GM18502 (cell line): Measurements from ENCODE around the gene MARK1.

Experiments
- ATAC-seq: cut with Tn5 transposase; IDR thresholded peaks from one replicate; pipeline ENCODE4 v1.9.1; 2021; ENCODE audit warnings: mild to moderate bottlenecking; ENCODE audit not compliant: unreplicated experiment, poor library complexity

Gene MARK1

GRCh38 chr1:220528679-220529501 lies 954 bp downstream of the MARK1 start:
- peak; percentile 9 for ATAC-seq

DNA sequence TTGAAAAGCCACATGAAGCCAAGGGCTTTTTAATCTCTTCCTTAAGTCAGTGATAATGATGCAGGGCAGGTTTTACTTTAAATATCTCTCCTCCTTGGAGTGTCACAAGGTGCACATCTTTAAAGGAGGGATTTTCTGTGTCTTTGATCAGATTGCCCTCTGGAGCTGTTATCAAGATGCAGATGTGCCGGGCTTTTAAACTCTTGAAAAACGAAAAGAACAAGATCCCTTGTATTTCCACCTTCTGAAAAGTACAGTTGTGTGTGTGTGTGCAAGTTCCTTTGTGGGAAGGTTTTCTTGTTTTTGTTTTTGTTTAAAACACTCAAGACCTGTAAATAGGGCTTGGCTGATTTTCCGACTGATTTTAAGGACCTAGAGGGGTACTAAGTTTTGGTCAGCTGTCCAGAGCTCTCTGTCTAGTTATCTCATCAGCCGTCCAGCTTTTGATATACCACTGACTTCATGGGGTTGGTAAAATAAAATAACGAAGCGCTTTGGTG lies 1.6 kb downstream of the MARK1 start:
- no peak for ATAC-seq

- ATAC-seq: no peak
Measured at GRCh38 chr1:220533504-220534109, 5.7 kb downstream of the MARK1 start.

DNA sequence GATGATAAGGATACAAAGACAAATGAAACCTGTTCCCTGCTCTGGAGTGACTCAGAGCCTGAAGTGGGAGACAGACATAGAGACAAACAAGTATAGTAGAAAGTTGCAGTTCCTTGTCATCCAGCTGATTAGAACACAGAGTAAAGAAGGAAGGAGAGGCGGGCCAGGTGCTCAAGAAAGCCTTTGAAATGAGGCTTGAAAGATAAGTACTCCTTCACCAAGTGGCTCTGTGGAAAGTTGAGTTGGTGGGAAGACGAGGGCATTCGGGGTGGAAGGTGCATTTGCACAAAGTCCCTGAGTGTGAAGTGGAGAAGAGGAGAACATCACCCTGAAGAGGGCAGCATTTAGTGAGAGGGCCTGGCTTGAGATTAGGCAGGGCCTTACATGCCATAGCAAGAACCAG lies 17.0 kb downstream of the MARK1 start:
- ATAC-seq: no peak

GRCh38 chr1:220550811-220551399 lies 23.0 kb downstream of the MARK1 start:
- ATAC-seq: no peak

DNA sequence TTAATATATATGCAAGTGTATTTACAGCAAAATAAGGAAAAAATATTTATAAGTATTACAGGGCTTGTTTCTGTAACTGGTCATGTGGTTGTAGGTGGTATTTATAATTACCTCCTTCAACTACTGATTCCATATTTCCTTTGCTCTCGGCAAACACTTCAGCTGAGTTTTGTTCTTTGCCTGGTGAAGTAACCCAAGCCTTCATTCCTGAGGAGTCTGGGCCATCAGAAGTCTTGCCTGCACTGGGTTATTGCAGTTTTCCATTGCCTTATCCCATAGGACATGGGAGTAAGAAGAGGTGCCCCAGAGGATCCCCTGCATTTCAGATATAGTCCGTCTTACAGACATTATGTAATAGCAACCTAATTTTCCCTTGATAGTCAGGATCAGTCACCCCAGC lies 23.8 kb downstream of the MARK1 start:
- ATAC-seq: no peak

GRCh38 chr1:220552672-220553260 lies 24.8 kb downstream of the MARK1 start:
- no peak for ATAC-seq

- ATAC-seq: no peak
Measured at GRCh38 chr1:220556641-220557040, 28.7 kb downstream of the MARK1 start.

DNA sequence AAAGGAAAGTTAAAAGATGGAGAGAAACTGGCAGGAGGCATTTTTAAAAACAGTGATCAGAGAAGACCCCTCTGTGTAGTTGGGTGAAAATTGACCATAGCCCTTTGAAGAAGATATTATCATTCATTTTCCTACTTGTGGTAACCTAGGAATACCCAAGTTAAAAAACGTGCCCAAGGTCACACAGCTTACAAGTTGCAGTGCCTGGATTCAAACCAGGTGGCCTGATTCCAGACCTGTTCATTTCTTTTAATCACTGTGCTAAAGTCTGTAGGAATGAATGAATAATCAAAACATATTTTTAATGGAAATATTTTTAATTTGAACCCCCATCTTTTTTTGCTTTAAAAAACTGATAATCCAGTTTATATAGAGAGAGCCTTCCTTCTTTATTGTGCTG lies 35.6 kb downstream of the MARK1 start:
- no peak for ATAC-seq

- ATAC-seq: no peak
Measured at GRCh38 chr1:220564216-220564615, 36.3 kb downstream of the MARK1 start.

DNA sequence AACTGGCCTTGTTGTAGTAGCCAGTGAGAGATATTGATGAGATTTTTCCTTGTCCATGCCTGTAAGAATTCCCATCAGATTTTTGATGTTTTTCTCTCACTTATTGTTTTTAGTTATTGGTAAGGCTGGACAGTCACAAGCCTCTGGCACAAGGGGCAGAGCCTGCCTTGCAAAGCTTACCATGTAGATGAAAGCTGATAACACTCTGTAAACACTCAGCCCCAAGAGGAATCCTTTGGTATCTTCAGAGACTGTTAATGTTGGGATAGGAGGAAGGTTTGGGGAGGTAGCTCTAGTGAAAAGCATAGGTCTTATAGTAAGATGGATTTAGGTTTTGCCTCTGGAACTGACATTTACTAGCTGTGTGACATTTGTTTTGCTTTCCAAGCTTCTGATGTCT lies 37.7 kb downstream of the MARK1 start:
- no peak for ATAC-seq

GRCh38 chr1:220566869-220567268 lies 38.9 kb downstream of the MARK1 start:
- no peak for ATAC-seq

DNA sequence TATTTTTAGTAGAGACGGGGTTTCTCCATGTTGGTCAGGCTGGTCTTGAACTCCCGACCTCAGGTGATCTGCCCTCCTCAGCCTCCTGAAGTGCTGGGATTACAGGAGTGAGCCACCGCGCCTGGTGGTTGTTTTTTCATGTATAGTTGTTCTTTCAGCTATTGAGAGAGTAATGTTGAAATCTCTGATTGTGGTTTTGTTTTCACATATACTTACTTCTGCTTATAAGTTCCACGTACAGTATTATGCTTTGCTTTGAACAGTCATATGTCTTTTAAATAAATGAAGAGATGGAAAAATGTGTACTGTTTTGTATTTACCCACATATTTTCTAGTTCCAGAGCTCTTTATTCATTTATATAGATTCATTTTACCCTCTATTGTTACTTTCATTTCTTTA lies 44.5 kb downstream of the MARK1 start:
- no peak for ATAC-seq

GRCh38 chr1:220573836-220574235 lies 45.9 kb downstream of the MARK1 start:
- ATAC-seq: no peak

DNA sequence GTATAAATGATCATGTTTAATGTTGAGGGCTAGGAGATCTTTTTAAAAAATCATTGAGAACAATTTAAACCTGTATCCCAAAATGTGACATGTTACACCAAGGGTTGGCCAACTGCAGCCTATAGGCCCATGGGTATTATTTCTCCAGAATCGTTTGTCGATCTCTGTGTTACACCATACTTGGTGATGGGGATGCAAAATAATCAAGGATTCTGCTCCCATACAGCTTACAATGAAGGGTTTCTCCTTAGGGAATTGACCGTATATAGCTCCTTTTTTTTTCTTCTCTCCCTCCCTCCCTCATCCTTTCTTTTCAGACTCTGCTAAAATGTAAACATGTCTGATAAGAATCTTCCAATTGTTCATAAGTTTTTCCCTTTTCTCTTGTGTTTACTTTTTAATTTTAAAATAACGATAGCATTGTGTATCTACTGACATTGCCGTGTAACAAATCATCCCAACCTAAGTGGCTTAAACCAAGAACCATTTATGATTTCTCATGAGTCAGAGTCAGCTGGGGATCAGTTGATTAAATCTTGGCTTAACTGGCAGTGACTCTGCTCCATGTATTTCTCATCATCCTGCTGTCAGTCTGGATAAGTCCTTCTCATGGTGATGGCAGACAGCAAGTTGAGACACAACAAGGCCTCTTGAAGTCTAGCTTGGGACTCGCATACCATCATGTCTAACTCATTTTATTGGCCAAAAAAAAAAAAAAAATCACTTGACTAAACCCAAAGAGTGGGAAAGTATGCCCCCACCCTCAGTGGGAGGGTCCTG lies 48.0 kb downstream of the MARK1 start:
- ATAC-seq: no peak

- ATAC-seq: no peak
Measured at GRCh38 chr1:220577926-220578325, 50.0 kb downstream of the MARK1 start.

- ATAC-seq: no peak
Measured at GRCh38 chr1:220579317-220579716, 51.4 kb downstream of the MARK1 start.

GRCh38 chr1:220592714-220593113 lies 64.8 kb downstream of the MARK1 start:
- no peak for ATAC-seq

GRCh38 chr1:220594356-220594755 lies 66.4 kb downstream of the MARK1 start:
- ATAC-seq: no peak

GRCh38 chr1:220595179-220595578 lies 67.2 kb downstream of the MARK1 start:
- ATAC-seq: no peak
